Activated T-helper 1 cell treated with anti-CD3 and anti-CD28 coated beads, Interleukin-2, amount 50 U/mL, for 16 hours (primary cell): ENCODE measurements around the gene NHLRC2.

Experiments
- DNase-seq, 2 donors: peaks; one replicate each; pipeline ENCODE4 v3.0.0-alpha.2; 2020; ENCODE audit warnings: low read depth in 1 of 2, low spot score in 1 of 2

Gene NHLRC2

GRCh38 chr10:113907166-113907565 lies 52.7 kb downstream of the NHLRC2 start:
- no peak for DNase-seq

GRCh38 chr10:113908236-113908635 lies 53.8 kb downstream of the NHLRC2 start:
- DNase-seq: no peak

- no peak for DNase-seq
These were observed 56.7 kb downstream of the NHLRC2 start for GRCh38 chr10:113911113-113911512.

GRCh38 chr10:113911839-113912238 lies 57.4 kb downstream of the NHLRC2 start:
- DNase-seq: no peak

GRCh38 chr10:113912582-113912981 lies 58.1 kb downstream of the NHLRC2 start:
- DNase-seq: no peak

- DNase-seq: no peak
These were observed 60.5 kb downstream of the NHLRC2 start for GRCh38 chr10:113914956-113915355.

GRCh38 chr10:113915540-113915939 lies 61.1 kb downstream of the NHLRC2 start:
- DNase-seq: no peak

- DNase-seq: no peak
These were observed 61.6 kb downstream of the NHLRC2 start for GRCh38 chr10:113916053-113916452.

GRCh38 chr10:113917636-113918035 lies 63.2 kb downstream of the NHLRC2 start:
- DNase-seq: no peak

- no peak for DNase-seq
These were observed 65.7 kb downstream of the NHLRC2 start for GRCh38 chr10:113920114-113920513.

GRCh38 chr10:113920875-113921274 lies 66.4 kb downstream of the NHLRC2 start:
- no peak for DNase-seq

GRCh38 chr10:113921561-113922370 lies 67.3 kb downstream of the NHLRC2 start:
- DNase-seq: no peak

- DNase-seq: no peak
These were observed 68.5 kb downstream of the NHLRC2 start for GRCh38 chr10:113922787-113923570.

- no peak for DNase-seq
These were observed 69.7 kb downstream of the NHLRC2 start for GRCh38 chr10:113924186-113924585.

- no peak for DNase-seq
These were observed 70.2 kb downstream of the NHLRC2 start for GRCh38 chr10:113924664-113925063.

- no peak for DNase-seq
These were observed 73.0 kb downstream of the NHLRC2 start for GRCh38 chr10:113927440-113927839.

GRCh38 chr10:113928830-113929229 lies 74.4 kb downstream of the NHLRC2 start:
- no peak for DNase-seq

- DNase-seq: no peak
These were observed 75.1 kb downstream of the NHLRC2 start for GRCh38 chr10:113929522-113929921.

- no peak for DNase-seq
These were observed 76.1 kb downstream of the NHLRC2 start for GRCh38 chr10:113930482-113931057.

- no peak for DNase-seq
These were observed 78.4 kb downstream of the NHLRC2 start for GRCh38 chr10:113932854-113933253.

- no peak for DNase-seq
These were observed 79.6 kb downstream of the NHLRC2 start for GRCh38 chr10:113933894-113934532.

GRCh38 chr10:113937258-113937657 lies 82.8 kb downstream of the NHLRC2 start:
- DNase-seq: no peak
